ENCODE data around the gene MYO6.

GRCh38 chr6:75723382-75723781, 25.7 kb upstream of the MYO6 start:
- TF ChIP-seq POLR2A (IDR thresholded peaks at IDR 0.05; ENCODE audit: low read depth, low read length), result no peak
- TF ChIP-seq POLR2AphosphoS5 (IDR thresholded peaks at IDR 0.05; ENCODE audit: low read depth, low read length), result no peak
- no peak for TF ChIP-seq TAF1 (IDR thresholded peaks at IDR 0.05; ENCODE audit: borderline replicate concordance, low read depth, low read length)

Data from GM12892 (cell line).